ENCODE data around the gene NAV3. TPM values are rescaled to one million over a fixed set of nuclear protein-coding genes. Genes with fewer than 3 reads are reported as not detected.

NAV3 gene
- total RNA-seq, 1 experiment from 2014 or later, result 3.0 TPM

- Histone ChIP-seq H2BK15ac (ENCODE audit: low read depth, low read length) (no peak overlapping the region), H3K79me1 (ENCODE audit: insufficient read depth, low read depth, low read length, poor library complexity, severe bottlenecking) (no peaks in the 10 kb centered on the region), H4K20me1 (ENCODE audit: control insufficient read depth, insufficient read depth, insufficient read length) (no peaks in the 10 kb centered on the region), H3K9ac (ENCODE audit: extremely low read depth, insufficient read length, low read length) (no peak overlapping the region), H2AFZ (ENCODE audit: low read length) (no peak overlapping the region), H2BK12ac (ENCODE audit: insufficient read length, low read depth, low read length) (no peak overlapping the region), H3K23me2 (ENCODE audit: insufficient read length, low read depth, low read length, poor library complexity, severe bottlenecking) (no peaks in the 10 kb centered on the region), H4K5ac (ENCODE audit: insufficient read length, low read depth, low read length) (no peak overlapping the region), H3K4ac (ENCODE audit: low read depth, low read length) (no peak overlapping the region), H3K56ac (ENCODE audit: insufficient read length, low read depth, low read length) (no peak overlapping the region), H2BK120ac (ENCODE audit: low read depth, low read length, poor library complexity, severe bottlenecking) (no peak overlapping the region), H3T11ph (ENCODE audit: low read length) (no peak overlapping the region), H3K4me1 (ENCODE audit: insufficient read depth, low read length) (no peaks in the 10 kb centered on the region), H3K27ac (ENCODE audit: insufficient read length, low read depth, low read length) (no peak overlapping the region), H2BK5ac (ENCODE audit: insufficient read length, low read length) (no peak overlapping the region), H4K91ac (ENCODE audit: insufficient read length, low read depth, low read length) (no peak overlapping the region), H3K23ac (ENCODE audit: insufficient read length, low read depth, low read length) (no peak overlapping the region), H3K18ac (ENCODE audit: insufficient read length, low read depth, low read length) (no peak overlapping the region), H3K27me3 (ENCODE audit: insufficient read depth, low read length) (no peaks in the 10 kb centered on the region), H3K9me3 (ENCODE audit: control insufficient read depth, low read depth, low read length) (no peaks in the 10 kb centered on the region), H3K4me2 (ENCODE audit: insufficient read depth, insufficient read length, low read length) (no peak overlapping the region), H2BK20ac (ENCODE audit: low read depth, low read length, poor library complexity, severe bottlenecking) (no peak overlapping the region), H3K79me2 (ENCODE audit: insufficient read depth, low read length) (no peaks in the 10 kb centered on the region), H2AK5ac (ENCODE audit: insufficient read length, low read length) (no peak overlapping the region), H4K8ac (replicated peaks; ENCODE audit: insufficient read length, low read depth, low read length) (no peak overlapping the region), H3K14ac (ENCODE audit: insufficient read depth, low read length) (no peak overlapping the region)
- WGBS (ENCODE audit: extremely low coverage, insufficient read length, low lambda C conversion rate), result no CpG with 5 or more reads among the region's 1 CpG
- H3K27me3 Mint-ChIP-seq (ENCODE audit: low read depth), result no peaks in the 10 kb centered on the region
- H3K27ac Mint-ChIP-seq, result no peak overlapping the region
- TF ChIP-seq CTCF (conservative IDR thresholded peaks at IDR 0.05), result no peak
- H3K36me3 Mint-ChIP-seq (ENCODE audit: insufficient read depth in 1 of 3, low read depth in 3 of 3), result no peaks in the 10 kb centered on the region
- no peak overlapping the region for H3K4me3 Mint-ChIP-seq
- no peak for DNase-seq
- H3K4me1 Mint-ChIP-seq, result no peaks in the 10 kb centered on the region
- no peaks in the 10 kb centered on the region for H3K9me3 Mint-ChIP-seq
Observed at GRCh38 chr12:78164154-78164553, 333.5 kb downstream of the NAV3 start.
